Nephron (organoid): ENCODE data around the gene SDR42E2.
"Not testable (repeated sequence)": the region's sequence is repeated elsewhere in the genome, so short reads cannot be mapped to it uniquely, and the experiment has no call there.

Experiments used
- H3K27ac Mint-ChIP-seq, 3 experiments: 2 replicates each; pipeline ENCODE4 v1.8.0; 2020; ENCODE audit warnings: mixed read lengths in 3 of 3, mild to moderate bottlenecking in 2 of 3, moderate library complexity in 1 of 3
- H3K27me3 Mint-ChIP-seq: 2 replicates; pipeline ENCODE4 v1.8.0; 2021; ENCODE audit warnings: low read depth, mild to moderate bottlenecking, moderate library complexity, mixed read lengths
- H3K36me3 Mint-ChIP-seq: 2 replicates; pipeline ENCODE4 v1.8.0; 2020; ENCODE audit warnings: low read depth, mixed read lengths
- H3K4me1 Mint-ChIP-seq: 2 replicates; pipeline ENCODE4 v1.8.0; 2020; ENCODE audit warnings: mixed read lengths
- H3K4me3 Mint-ChIP-seq, 3 experiments: 2 replicates each; pipeline ENCODE4 v1.8.0; 2020; ENCODE audit warnings: mild to moderate bottlenecking in 3 of 3, mixed read lengths in 3 of 3, moderate library complexity in 2 of 3
- H3K9me3 Mint-ChIP-seq: 2 replicates; pipeline ENCODE4 v1.8.0; 2020; ENCODE audit warnings: mixed read lengths
- CTCF ChIP-seq, 3 experiments: fragments of 200-600 bp; sonication (generic); IDR thresholded peaks; one replicate each; pipeline ENCODE4 v1.5.0; 2021; ENCODE audit warnings: antibody characterized with exemption in 3 of 3; ENCODE audit not compliant: unreplicated experiment in 3 of 3

The SDR42E2 gene

GRCh38 chr16:22164482-22164881 lies 2.2 kb downstream of the SDR42E2 start:
- Mint-ChIP-seq H3K27me3 (peaks cover 55% of the 10 kb centered on the region), H3K9me3 (peaks cover 6% of the 10 kb centered on the region), H3K36me3 (no peaks in the 10 kb centered on the region), H3K4me1 (no peaks in the 10 kb centered on the region), H3K27ac (no peak overlapping the region), H3K4me3 (no peak overlapping the region)
- TF ChIP-seq CTCF (IDR thresholded peaks at IDR 0.05; ENCODE audit: unreplicated experiment in 3 of 3), result no peak

- Mint-ChIP-seq H3K27ac (no peak overlapping the region), H3K36me3 (no peaks in the 10 kb centered on the region), H3K4me1 (no peaks in the 10 kb centered on the region), H3K9me3 (peaks cover 6% of the 10 kb centered on the region), H3K4me3 (no peak overlapping the region), H3K27me3 (peaks cover 43% of the 10 kb centered on the region)
- no peak for TF ChIP-seq CTCF (IDR thresholded peaks at IDR 0.05; ENCODE audit: unreplicated experiment in 3 of 3)
Observed at GRCh38 chr16:22165508-22166285, 3.4 kb downstream of the SDR42E2 start.

GRCh38 chr16:22171953-22172352 lies 9.6 kb downstream of the SDR42E2 start:
- Mint-ChIP-seq H3K4me1 (no peaks in the 10 kb centered on the region), H3K4me3 (no peak overlapping the region), H3K27me3 (peaks cover 4% of the 10 kb centered on the region), H3K27ac (no peak overlapping the region), H3K36me3 (no peaks in the 10 kb centered on the region), H3K9me3 (no peaks in the 10 kb centered on the region)
- TF ChIP-seq CTCF (IDR thresholded peaks at IDR 0.05; ENCODE audit: unreplicated experiment in 3 of 3), result no peak

GRCh38 chr16:22172642-22173041 lies 10.3 kb downstream of the SDR42E2 start:
- H3K4me3 Mint-ChIP-seq, H3K27me3 Mint-ChIP-seq, H3K9me3 Mint-ChIP-seq, H3K4me1 Mint-ChIP-seq, H3K36me3 Mint-ChIP-seq, H3K27ac Mint-ChIP-seq: not testable (repeated sequence)

- H3K4me1 Mint-ChIP-seq, result no peaks in the 10 kb centered on the region
- no peaks in the 10 kb centered on the region for H3K9me3 Mint-ChIP-seq
- no peak overlapping the region for H3K4me3 Mint-ChIP-seq
- no peak overlapping the region for H3K27ac Mint-ChIP-seq
- H3K27me3 Mint-ChIP-seq, result peaks cover 4% of the 10 kb centered on the region
- no peak for TF ChIP-seq CTCF (IDR thresholded peaks at IDR 0.05; ENCODE audit: unreplicated experiment in 3 of 3)
- H3K36me3 Mint-ChIP-seq, result no peaks in the 10 kb centered on the region
Observed at GRCh38 chr16:22174642-22175041, 12.3 kb downstream of the SDR42E2 start.

GRCh38 chr16:22177968-22178930 lies 15.9 kb downstream of the SDR42E2 start:
- H3K27ac Mint-ChIP-seq, result no peak overlapping the region
- no peaks in the 10 kb centered on the region for H3K36me3 Mint-ChIP-seq
- no peaks in the 10 kb centered on the region for H3K9me3 Mint-ChIP-seq
- no peak overlapping the region for H3K4me3 Mint-ChIP-seq
- H3K27me3 Mint-ChIP-seq, result no peaks in the 10 kb centered on the region
- no peak for TF ChIP-seq CTCF (IDR thresholded peaks at IDR 0.05; ENCODE audit: unreplicated experiment in 3 of 3)
- H3K4me1 Mint-ChIP-seq, result no peaks in the 10 kb centered on the region
